Dendritic cell treated with granulocyte-macrophage colony-stimulating factor and Interleukin-4, amounts not matched to agents 40 ng/mL and 50 ng/mL, for 4 days (primary cell): ENCODE data around the gene TRIM2.

Source experiments
- H3K27ac Mint-ChIP-seq: one replicate; pipeline ENCODE4 v1.8.0; 2022; ENCODE audit warnings: mild to moderate bottlenecking, mixed read lengths
- H3K27me3 Mint-ChIP-seq: one replicate; pipeline ENCODE4 v1.8.0; 2022; ENCODE audit warnings: mild to moderate bottlenecking, mixed read lengths
- H3K36me3 Mint-ChIP-seq: one replicate; pipeline ENCODE4 v1.8.0; 2022; ENCODE audit warnings: low read depth, mixed read lengths
- H3K4me1 Mint-ChIP-seq: one replicate; pipeline ENCODE4 v1.8.0; 2022; ENCODE audit warnings: low read depth, mixed read lengths
- H3K4me3 Mint-ChIP-seq: one replicate; pipeline ENCODE4 v1.8.0; 2022; ENCODE audit warnings: mild to moderate bottlenecking, moderate library complexity, mixed read lengths
- H3K9me3 Mint-ChIP-seq: one replicate; pipeline ENCODE4 v1.8.0; 2022; ENCODE audit warnings: mixed read lengths
- intact Hi-C: fragments of 100-400 bp; cut with micrococcal nuclease; formaldehyde crosslinking; loops from one replicate; pipeline ENCODE4 v1.15.0; 2022

Gene TRIM2

GRCh38 chr4:153296040-153296823 lies 92.0 kb downstream of the TRIM2 start:
- Mint-ChIP-seq H3K36me3 (no peaks in the 10 kb centered on the region), H3K27ac (no peak overlapping the region), H3K4me3 (no peak overlapping the region), H3K4me1 (no peaks in the 10 kb centered on the region), H3K9me3 (peaks cover 14% of the 10 kb centered on the region), H3K27me3 (no peaks in the 10 kb centered on the region)
- intact Hi-C loops: no loop called here

- Mint-ChIP-seq H3K36me3 (no peaks in the 10 kb centered on the region), H3K27ac (no peak overlapping the region), H3K4me3 (no peak overlapping the region), H3K9me3 (peaks cover 14% of the 10 kb centered on the region), H3K27me3 (no peaks in the 10 kb centered on the region), H3K4me1 (no peaks in the 10 kb centered on the region)
- intact Hi-C loops: no loop called here
Observed at GRCh38 chr4:153297116-153297515, 92.9 kb downstream of the TRIM2 start.

- Mint-ChIP-seq H3K9me3 (no peaks in the 10 kb centered on the region), H3K4me3 (no peak overlapping the region), H3K4me1 (no peaks in the 10 kb centered on the region), H3K27ac (no peak overlapping the region), H3K27me3 (no peaks in the 10 kb centered on the region), H3K36me3 (no peaks in the 10 kb centered on the region)
- intact Hi-C loops: no loop called here
Observed at GRCh38 chr4:153310793-153311192, 106.5 kb downstream of the TRIM2 start.

- Mint-ChIP-seq H3K9me3 (no peaks in the 10 kb centered on the region), H3K36me3 (no peaks in the 10 kb centered on the region), H3K4me3 (no peak overlapping the region), H3K4me1 (no peaks in the 10 kb centered on the region), H3K27ac (no peak overlapping the region), H3K27me3 (no peaks in the 10 kb centered on the region)
- intact Hi-C loops: no loop called here
Observed at GRCh38 chr4:153314915-153315314, 110.7 kb downstream of the TRIM2 start.

GRCh38 chr4:153318696-153319320 lies 114.6 kb downstream of the TRIM2 start:
- intact Hi-C loops: loop anchor here (2.0 kb wide), 1 partner anchor 176 kb away; no protein-coding TSS in a partner anchor
- Mint-ChIP-seq H3K27me3 (peaks cover 2% of the 10 kb centered on the region), H3K9me3 (no peaks in the 10 kb centered on the region), H3K4me1 (no peaks in the 10 kb centered on the region), H3K27ac (no peak overlapping the region), H3K36me3 (no peaks in the 10 kb centered on the region), H3K4me3 (no peak overlapping the region)

- H3K9me3 Mint-ChIP-seq: no peaks in the 10 kb centered on the region
- H3K36me3 Mint-ChIP-seq: no peaks in the 10 kb centered on the region
- H3K27ac Mint-ChIP-seq: no peak overlapping the region
- no peak overlapping the region for H3K4me3 Mint-ChIP-seq
- H3K27me3 Mint-ChIP-seq: peaks cover 4% of the 10 kb centered on the region
- intact Hi-C loops: no loop called here
- no peaks in the 10 kb centered on the region for H3K4me1 Mint-ChIP-seq
Observed at GRCh38 chr4:153322791-153323190, 118.5 kb downstream of the TRIM2 start.

- intact Hi-C loops: no loop called here
Observed at GRCh38 chr4:153324046-153324445, 119.8 kb downstream of the TRIM2 start.

GRCh38 chr4:153325558-153325957 lies 121.3 kb downstream of the TRIM2 start:
- no peaks in the 10 kb centered on the region for H3K36me3 Mint-ChIP-seq
- intact Hi-C loops: no loop called here
- peaks cover 4% of the 10 kb centered on the region for H3K27me3 Mint-ChIP-seq
- H3K9me3 Mint-ChIP-seq: no peaks in the 10 kb centered on the region
- H3K4me3 Mint-ChIP-seq: no peak overlapping the region
- H3K4me1 Mint-ChIP-seq: no peaks in the 10 kb centered on the region
- H3K27ac Mint-ChIP-seq: no peak overlapping the region

More at GRCh38 chr4:153324046-153324445, 119.8 kb downstream of the TRIM2 start:
- Mint-ChIP-seq H3K27ac (no peak overlapping the region), H3K4me1 (no peaks in the 10 kb centered on the region), H3K36me3 (no peaks in the 10 kb centered on the region), H3K27me3 (peaks cover 4% of the 10 kb centered on the region), H3K4me3 (no peak overlapping the region), H3K9me3 (no peaks in the 10 kb centered on the region)

GRCh38 chr4:153326513-153326912 lies 122.3 kb downstream of the TRIM2 start:
- H3K4me1 Mint-ChIP-seq: no peaks in the 10 kb centered on the region
- H3K36me3 Mint-ChIP-seq: no peaks in the 10 kb centered on the region
- no peak overlapping the region for H3K4me3 Mint-ChIP-seq
- H3K27me3 Mint-ChIP-seq: peaks cover 2% of the 10 kb centered on the region
- intact Hi-C loops: no loop called here
- no peak overlapping the region for H3K27ac Mint-ChIP-seq
- H3K9me3 Mint-ChIP-seq: no peaks in the 10 kb centered on the region

- Mint-ChIP-seq H3K27ac (no peak overlapping the region), H3K4me3 (no peak overlapping the region), H3K27me3 (peaks cover 2% of the 10 kb centered on the region), H3K4me1 (no peaks in the 10 kb centered on the region), H3K36me3 (no peaks in the 10 kb centered on the region), H3K9me3 (no peaks in the 10 kb centered on the region)
- intact Hi-C loops: no loop called here
Observed at GRCh38 chr4:153327247-153327646, 123.0 kb downstream of the TRIM2 start.

- H3K36me3 Mint-ChIP-seq: no peaks in the 10 kb centered on the region
- H3K27ac Mint-ChIP-seq: no peak overlapping the region
- H3K27me3 Mint-ChIP-seq: peaks cover 6% of the 10 kb centered on the region
- H3K9me3 Mint-ChIP-seq: no peaks in the 10 kb centered on the region
- H3K4me3 Mint-ChIP-seq: no peak overlapping the region
- intact Hi-C loops: no loop called here
- H3K4me1 Mint-ChIP-seq: no peaks in the 10 kb centered on the region
Observed at GRCh38 chr4:153332936-153333335, 128.7 kb downstream of the TRIM2 start.

- H3K27ac Mint-ChIP-seq: no peak overlapping the region
- intact Hi-C loops: no loop called here
- no peaks in the 10 kb centered on the region for H3K4me1 Mint-ChIP-seq
- H3K4me3 Mint-ChIP-seq: no peak overlapping the region
- H3K36me3 Mint-ChIP-seq: no peaks in the 10 kb centered on the region
- no peaks in the 10 kb centered on the region for H3K9me3 Mint-ChIP-seq
- H3K27me3 Mint-ChIP-seq: peaks cover 6% of the 10 kb centered on the region
Observed at GRCh38 chr4:153333874-153334273, 129.6 kb downstream of the TRIM2 start.

- Mint-ChIP-seq H3K9me3 (no peaks in the 10 kb centered on the region), H3K4me1 (no peaks in the 10 kb centered on the region), H3K27me3 (peaks cover 9% of the 10 kb centered on the region), H3K4me3 (no peak overlapping the region), H3K36me3 (no peaks in the 10 kb centered on the region), H3K27ac (no peak overlapping the region)
- intact Hi-C loops: no loop called here
Observed at GRCh38 chr4:153335665-153336064, 131.4 kb downstream of the TRIM2 start.

- Mint-ChIP-seq H3K36me3 (no peaks in the 10 kb centered on the region), H3K27ac (no peak overlapping the region)
Observed at GRCh38 chr4:153337686-153338085, 133.4 kb downstream of the TRIM2 start.

More at GRCh38 chr4:153337686-153338085, 133.4 kb downstream of the TRIM2 start:
- Mint-ChIP-seq H3K4me1 (peaks cover 14% of the 10 kb centered on the region), H3K27me3 (peaks cover 19% of the 10 kb centered on the region), H3K9me3 (no peaks in the 10 kb centered on the region), H3K4me3 (no peak overlapping the region)
- intact Hi-C loops: no loop called here
